HepG2 (cell line): ENCODE data around the gene LIME1. TPM values are rescaled to one million over a fixed set of nuclear protein-coding genes. Genes with fewer than 3 reads are reported as not detected.

Experiments
- ARHGAP35 ChIP-seq: sonication (generic); formaldehyde crosslinking; IDR thresholded peaks from 2 replicates; pipeline ENCODE4 v1.9.0; 2022; ENCODE audit warnings: mild to moderate bottlenecking, inconsistent platforms, moderate library complexity, missing genetic modification reagents, borderline replicate concordance
- CCAR2 ChIP-seq: fragments of 200-400 bp; formaldehyde crosslinking; optimal IDR thresholded peaks from 2 replicates; pipeline ENCODE3; 2018; ENCODE audit warnings: low read depth, mild to moderate bottlenecking, low read length, moderate library complexity
- FOXM1 ChIP-seq: sonication (generic); formaldehyde crosslinking; IDR thresholded peaks from 2 replicates; pipeline ENCODE4 v1.5.0; 2020; ENCODE audit warnings: missing genetic modification reagents
- HMGA1 ChIP-seq: sonication (generic); formaldehyde crosslinking; conservative IDR thresholded peaks from 2 replicates; pipeline ENCODE4 v1.4.0; 2020; ENCODE audit warnings: missing genetic modification reagents
- HNF4A ChIP-seq: sonication (generic); formaldehyde crosslinking; IDR thresholded peaks from 2 replicates; pipeline ENCODE4 v1.4.0; 2020; ENCODE audit warnings: missing genetic modification reagents
- PAWR ChIP-seq: sonication (generic); formaldehyde crosslinking; IDR thresholded peaks from 2 replicates; pipeline ENCODE4 v1.4.0; 2020; ENCODE audit warnings: missing genetic modification reagents, mild to moderate bottlenecking, borderline replicate concordance
- SNRNP70 ChIP-seq: fragments of 200-400 bp; formaldehyde crosslinking; IDR thresholded peaks from 2 replicates; pipeline ENCODE4 v1.6.1; 2017; ENCODE audit warnings: mild to moderate bottlenecking, low read depth, low read length, moderate library complexity
- ZFP36 ChIP-seq: fragments of 150-350 bp; IDR thresholded peaks from 2 replicates; pipeline ENCODE4 v1.6.1; 2018; ENCODE audit warnings: borderline replicate concordance, low read length, low read depth; ENCODE audit not compliant: partially characterized antibody
- ZNF333 ChIP-seq: sonication (generic); formaldehyde crosslinking; IDR thresholded peaks from 2 replicates; pipeline ENCODE4 v1.4.0; 2020; ENCODE audit warnings: mild to moderate bottlenecking, missing genetic modification reagents, borderline replicate concordance
- ZNF563 ChIP-seq: sonication (generic); formaldehyde crosslinking; IDR thresholded peaks from 2 replicates; pipeline ENCODE4 v1.8.0; 2022; ENCODE audit warnings: mild to moderate bottlenecking, moderate library complexity, missing genetic modification reagents
- ZSCAN31 ChIP-seq: sonication (generic); formaldehyde crosslinking; IDR thresholded peaks from 2 replicates; pipeline ENCODE4 v1.5.0; 2020; ENCODE audit warnings: low read depth, mild to moderate bottlenecking, missing genetic modification reagents
- polyA plus RNA-seq, 8 experiments: library from polyadenylated mRNA; depleted of rRNA in 3 of 8; stranded (reverse) in 7 of 8; unstranded in 1 of 8; fragments of >200 nt; fragmentation: Illumina TruSeq in 4 of 8; extraction: Trizol in 4 of 8; gene quantifications; 2 replicates each; pipeline versions ENCODE4 v1.2.1 to v1.2.3, GENCODE V29; 2011 to 2016; ENCODE audit warnings: low read depth in 4 of 8, missing spikeins in 1 of 8, mixed read lengths in 1 of 8; ENCODE audit not compliant: insufficient read depth in 1 of 8
- total RNA-seq, 5 experiments: library from RNA; depleted of rRNA; stranded (reverse); fragments of >200 nt; fragmentation: Illumina TruSeq; extraction: Trizol; gene quantifications; 2 replicates each; pipeline ENCODE4 v1.2.3, GENCODE V29; 2016; ENCODE audit warnings: low read depth in 1 of 5
- TF ChIP-seq, protein P1 (sequence below): sonication (generic); formaldehyde crosslinking; IDR thresholded peaks from 2 replicates; pipeline ENCODE4 v1.5.0; 2020; ENCODE audit warnings: missing genetic modification reagents
- TF ChIP-seq, protein P2 (sequence below): sonication (generic); formaldehyde crosslinking; IDR thresholded peaks from 2 replicates; pipeline ENCODE4 v1.4.0; 2020; ENCODE audit warnings: missing genetic modification reagents
- TF ChIP-seq, protein P3 (sequence below): IDR thresholded peaks from 2 replicates; pipeline ENCODE4 v1.6.1; 2016; ENCODE audit warnings: mild to moderate bottlenecking, missing biosample characterization, missing genetic modification reagents
- TF ChIP-seq, protein P4 (sequence below): sonication (generic); formaldehyde crosslinking; IDR thresholded peaks from 2 replicates; pipeline ENCODE4 v1.9.0; 2021; ENCODE audit warnings: mild to moderate bottlenecking, missing genetic modification reagents

Gene LIME1
- total and polyA plus RNA-seq, 2 of the 13 experiments (the other 11 are each of a cell fraction or from before 2014, with no cell fraction given) = 13.0 to 61.5 TPM

- TF ChIP-seq, protein P1, sequence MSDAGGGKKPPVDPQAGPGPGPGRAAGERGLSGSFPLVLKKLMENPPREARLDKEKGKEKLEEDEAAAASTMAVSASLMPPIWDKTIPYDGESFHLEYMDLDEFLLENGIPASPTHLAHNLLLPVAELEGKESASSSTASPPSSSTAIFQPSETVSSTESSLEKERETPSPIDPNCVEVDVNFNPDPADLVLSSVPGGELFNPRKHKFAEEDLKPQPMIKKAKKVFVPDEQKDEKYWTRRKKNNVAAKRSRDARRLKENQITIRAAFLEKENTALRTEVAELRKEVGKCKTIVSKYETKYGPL = no peak
- TF ChIP-seq, protein P2, sequence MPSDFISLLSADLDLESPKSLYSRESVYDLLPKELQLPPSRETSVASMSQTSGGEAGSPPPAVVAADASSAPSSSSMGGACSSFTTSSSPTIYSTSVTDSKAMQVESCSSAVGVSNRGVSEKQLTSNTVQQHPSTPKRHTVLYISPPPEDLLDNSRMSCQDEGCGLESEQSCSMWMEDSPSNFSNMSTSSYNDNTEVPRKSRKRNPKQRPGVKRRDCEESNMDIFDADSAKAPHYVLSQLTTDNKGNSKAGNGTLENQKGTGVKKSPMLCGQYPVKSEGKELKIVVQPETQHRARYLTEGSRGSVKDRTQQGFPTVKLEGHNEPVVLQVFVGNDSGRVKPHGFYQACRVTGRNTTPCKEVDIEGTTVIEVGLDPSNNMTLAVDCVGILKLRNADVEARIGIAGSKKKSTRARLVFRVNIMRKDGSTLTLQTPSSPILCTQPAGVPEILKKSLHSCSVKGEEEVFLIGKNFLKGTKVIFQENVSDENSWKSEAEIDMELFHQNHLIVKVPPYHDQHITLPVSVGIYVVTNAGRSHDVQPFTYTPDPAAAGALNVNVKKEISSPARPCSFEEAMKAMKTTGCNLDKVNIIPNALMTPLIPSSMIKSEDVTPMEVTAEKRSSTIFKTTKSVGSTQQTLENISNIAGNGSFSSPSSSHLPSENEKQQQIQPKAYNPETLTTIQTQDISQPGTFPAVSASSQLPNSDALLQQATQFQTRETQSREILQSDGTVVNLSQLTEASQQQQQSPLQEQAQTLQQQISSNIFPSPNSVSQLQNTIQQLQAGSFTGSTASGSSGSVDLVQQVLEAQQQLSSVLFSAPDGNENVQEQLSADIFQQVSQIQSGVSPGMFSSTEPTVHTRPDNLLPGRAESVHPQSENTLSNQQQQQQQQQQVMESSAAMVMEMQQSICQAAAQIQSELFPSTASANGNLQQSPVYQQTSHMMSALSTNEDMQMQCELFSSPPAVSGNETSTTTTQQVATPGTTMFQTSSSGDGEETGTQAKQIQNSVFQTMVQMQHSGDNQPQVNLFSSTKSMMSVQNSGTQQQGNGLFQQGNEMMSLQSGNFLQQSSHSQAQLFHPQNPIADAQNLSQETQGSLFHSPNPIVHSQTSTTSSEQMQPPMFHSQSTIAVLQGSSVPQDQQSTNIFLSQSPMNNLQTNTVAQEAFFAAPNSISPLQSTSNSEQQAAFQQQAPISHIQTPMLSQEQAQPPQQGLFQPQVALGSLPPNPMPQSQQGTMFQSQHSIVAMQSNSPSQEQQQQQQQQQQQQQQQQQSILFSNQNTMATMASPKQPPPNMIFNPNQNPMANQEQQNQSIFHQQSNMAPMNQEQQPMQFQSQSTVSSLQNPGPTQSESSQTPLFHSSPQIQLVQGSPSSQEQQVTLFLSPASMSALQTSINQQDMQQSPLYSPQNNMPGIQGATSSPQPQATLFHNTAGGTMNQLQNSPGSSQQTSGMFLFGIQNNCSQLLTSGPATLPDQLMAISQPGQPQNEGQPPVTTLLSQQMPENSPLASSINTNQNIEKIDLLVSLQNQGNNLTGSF (CRISPR knock-in tag) = no peak
- no peak; the same call in 1 of the 2 replicates for TF ChIP-seq ZNF333 (CRISPR knock-in tag)
- TF ChIP-seq, protein P3, sequence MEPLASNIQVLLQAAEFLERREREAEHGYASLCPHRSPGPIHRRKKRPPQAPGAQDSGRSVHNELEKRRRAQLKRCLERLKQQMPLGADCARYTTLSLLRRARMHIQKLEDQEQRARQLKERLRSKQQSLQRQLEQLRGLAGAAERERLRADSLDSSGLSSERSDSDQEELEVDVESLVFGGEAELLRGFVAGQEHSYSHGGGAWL (CRISPR knock-in tag) = 0 out of 2 replicates have a peak, but pooled peaks have one; percentile 62
- TF ChIP-seq PAWR = no peak; the same call in 1 of the 2 replicates
- peak; percentile 60; the same call in 1 of the 2 replicates for TF ChIP-seq ZSCAN31 (CRISPR knock-in tag)
- no peak for TF ChIP-seq HMGA1 (CRISPR knock-in tag)
- TF ChIP-seq FOXM1 (CRISPR knock-in tag) = no peak
- peak; percentile 64; the same call in 1 of the 2 replicates for TF ChIP-seq ARHGAP35
- no peak for TF ChIP-seq CCAR2
- no peak for TF ChIP-seq SNRNP70
- TF ChIP-seq ZFP36 = no peak
- TF ChIP-seq, protein P4, sequence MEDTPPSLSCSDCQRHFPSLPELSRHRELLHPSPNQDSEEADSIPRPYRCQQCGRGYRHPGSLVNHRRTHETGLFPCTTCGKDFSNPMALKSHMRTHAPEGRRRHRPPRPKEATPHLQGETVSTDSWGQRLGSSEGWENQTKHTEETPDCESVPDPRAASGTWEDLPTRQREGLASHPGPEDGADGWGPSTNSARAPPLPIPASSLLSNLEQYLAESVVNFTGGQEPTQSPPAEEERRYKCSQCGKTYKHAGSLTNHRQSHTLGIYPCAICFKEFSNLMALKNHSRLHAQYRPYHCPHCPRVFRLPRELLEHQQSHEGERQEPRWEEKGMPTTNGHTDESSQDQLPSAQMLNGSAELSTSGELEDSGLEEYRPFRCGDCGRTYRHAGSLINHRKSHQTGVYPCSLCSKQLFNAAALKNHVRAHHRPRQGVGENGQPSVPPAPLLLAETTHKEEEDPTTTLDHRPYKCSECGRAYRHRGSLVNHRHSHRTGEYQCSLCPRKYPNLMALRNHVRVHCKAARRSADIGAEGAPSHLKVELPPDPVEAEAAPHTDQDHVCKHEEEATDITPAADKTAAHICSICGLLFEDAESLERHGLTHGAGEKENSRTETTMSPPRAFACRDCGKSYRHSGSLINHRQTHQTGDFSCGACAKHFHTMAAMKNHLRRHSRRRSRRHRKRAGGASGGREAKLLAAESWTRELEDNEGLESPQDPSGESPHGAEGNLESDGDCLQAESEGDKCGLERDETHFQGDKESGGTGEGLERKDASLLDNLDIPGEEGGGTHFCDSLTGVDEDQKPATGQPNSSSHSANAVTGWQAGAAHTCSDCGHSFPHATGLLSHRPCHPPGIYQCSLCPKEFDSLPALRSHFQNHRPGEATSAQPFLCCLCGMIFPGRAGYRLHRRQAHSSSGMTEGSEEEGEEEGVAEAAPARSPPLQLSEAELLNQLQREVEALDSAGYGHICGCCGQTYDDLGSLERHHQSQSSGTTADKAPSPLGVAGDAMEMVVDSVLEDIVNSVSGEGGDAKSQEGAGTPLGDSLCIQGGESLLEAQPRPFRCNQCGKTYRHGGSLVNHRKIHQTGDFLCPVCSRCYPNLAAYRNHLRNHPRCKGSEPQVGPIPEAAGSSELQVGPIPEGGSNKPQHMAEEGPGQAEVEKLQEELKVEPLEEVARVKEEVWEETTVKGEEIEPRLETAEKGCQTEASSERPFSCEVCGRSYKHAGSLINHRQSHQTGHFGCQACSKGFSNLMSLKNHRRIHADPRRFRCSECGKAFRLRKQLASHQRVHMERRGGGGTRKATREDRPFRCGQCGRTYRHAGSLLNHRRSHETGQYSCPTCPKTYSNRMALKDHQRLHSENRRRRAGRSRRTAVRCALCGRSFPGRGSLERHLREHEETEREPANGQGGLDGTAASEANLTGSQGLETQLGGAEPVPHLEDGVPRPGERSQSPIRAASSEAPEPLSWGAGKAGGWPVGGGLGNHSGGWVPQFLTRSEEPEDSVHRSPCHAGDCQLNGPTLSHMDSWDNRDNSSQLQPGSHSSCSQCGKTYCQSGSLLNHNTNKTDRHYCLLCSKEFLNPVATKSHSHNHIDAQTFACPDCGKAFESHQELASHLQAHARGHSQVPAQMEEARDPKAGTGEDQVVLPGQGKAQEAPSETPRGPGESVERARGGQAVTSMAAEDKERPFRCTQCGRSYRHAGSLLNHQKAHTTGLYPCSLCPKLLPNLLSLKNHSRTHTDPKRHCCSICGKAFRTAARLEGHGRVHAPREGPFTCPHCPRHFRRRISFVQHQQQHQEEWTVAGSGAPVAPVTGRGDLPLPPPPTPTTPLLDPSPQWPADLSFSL = no peak
- peak; percentile 38; the same call in 1 of the 2 replicates for TF ChIP-seq ZNF563 (CRISPR knock-in tag)
- no peak for TF ChIP-seq HNF4A (CRISPR knock-in tag)
Measured at GRCh38 chr20:63736893-63737694, 630 bp downstream of the LIME1 start (continued).
